Activated B cell treated with CpG ODN at 0.5 μM for 24 hours (primary cell): ENCODE results near the gene RC3H2. TPM values are rescaled to one million over a fixed set of nuclear protein-coding genes. Genes with fewer than 3 reads are reported as not detected.

ENCODE experiments used
- ATAC-seq: fragments of 200-7000 bp; cut with Tn5 transposase; one replicate; pipeline ENCODE4 v1.10.0; 2021; ENCODE audit warnings: low read depth, mild to moderate bottlenecking, moderate library complexity
- CTCF ChIA-PET: fragments of 350-600 bp; sonication (Branson Sonifier 250); formaldehyde crosslinking; loops from one replicate; lab custom pipeline; 2021; ENCODE audit warnings: antibody characterized with exemption; lab: Charles Lee
- POLR2A ChIA-PET: fragments of 350-600 bp; sonication (Branson Sonifier 250); formaldehyde crosslinking; loops from one replicate; lab custom pipeline; 2021; ENCODE audit warnings: antibody characterized with exemption; lab: Charles Lee
- DNase-seq: peaks from one replicate; pipeline ENCODE4 v3.0.0; 2022
- H3K27ac Mint-ChIP-seq: one replicate; pipeline ENCODE4 v1.8.0; 2020; ENCODE audit warnings: mixed read lengths
- H3K27me3 Mint-ChIP-seq: one replicate; pipeline ENCODE4 v1.8.0; 2021; ENCODE audit warnings: mixed read lengths
- H3K36me3 Mint-ChIP-seq: one replicate; pipeline ENCODE4 v1.8.0; 2021; ENCODE audit warnings: low read depth, mixed read lengths
- H3K4me1 Mint-ChIP-seq: one replicate; pipeline ENCODE4 v1.8.0; 2021; ENCODE audit warnings: mixed read lengths
- H3K4me3 Mint-ChIP-seq: one replicate; pipeline ENCODE4 v1.8.0; 2020; ENCODE audit warnings: mild to moderate bottlenecking, mixed read lengths
- H3K9me3 Mint-ChIP-seq: one replicate; pipeline ENCODE4 v1.8.0; 2020; ENCODE audit warnings: mixed read lengths
- intact Hi-C: fragments of 100-400 bp; cut with micrococcal nuclease; formaldehyde crosslinking; loops from one replicate; pipeline ENCODE4 v1.15.1; 2024
- total RNA-seq: library from RNA; stranded (reverse); gene quantifications from 2 replicates; pipeline ENCODE4 v1.2.3, GENCODE V29; 2022
- TF ChIP-seq, protein P1 (sequence below): fragments of 200-600 bp; IDR thresholded peaks from one replicate; pipeline ENCODE4 v1.8.0; 2022; ENCODE audit warnings: antibody characterized with exemption, mild to moderate bottlenecking

The RC3H2 gene
- total RNA-seq, 1 donor from 2014 or later = 62.7 TPM

DNA sequence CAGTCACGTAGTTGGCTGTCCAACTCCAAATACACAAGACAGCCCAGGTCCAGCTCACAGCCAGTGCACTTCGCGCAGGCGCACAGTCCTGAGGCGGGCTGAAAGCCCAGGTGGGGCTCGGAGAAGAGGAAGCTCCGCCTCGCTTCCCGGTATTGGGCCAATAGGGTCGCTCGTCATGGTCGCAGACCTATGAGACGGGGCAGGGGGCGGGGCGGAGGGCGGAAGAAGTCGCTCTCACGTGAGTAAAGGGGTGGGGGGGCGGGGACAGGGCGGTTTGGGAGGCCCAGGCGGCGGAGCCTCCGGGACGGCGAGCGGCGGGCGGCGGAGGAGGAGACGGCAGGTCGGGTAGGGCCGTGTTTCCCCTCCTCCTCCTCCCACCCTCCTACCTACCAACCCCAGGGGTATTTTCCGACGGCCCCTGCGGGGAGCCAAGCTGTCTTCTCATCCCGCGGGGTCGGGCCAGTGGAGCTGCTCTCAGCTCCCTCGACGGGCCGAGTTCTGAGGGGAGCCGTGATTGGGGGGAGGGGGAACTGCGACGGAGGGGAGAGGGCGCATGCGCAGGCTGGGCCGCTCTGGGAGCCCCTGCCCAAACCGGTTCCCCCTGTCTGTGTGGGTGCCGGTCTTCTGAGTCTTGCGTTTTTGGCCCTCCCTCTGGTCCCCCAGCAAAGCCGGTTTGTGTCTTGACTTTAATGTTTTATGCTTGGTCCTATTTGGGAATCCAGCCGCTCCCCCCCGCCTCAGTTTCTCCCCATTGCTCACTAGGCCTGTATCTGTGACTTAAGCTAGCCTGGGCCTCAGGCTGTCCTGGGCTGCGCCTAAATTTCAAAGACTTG lies 35.8 kb upstream of the RC3H2 start, which contains the start of gene RABGAP1:
Gene RABGAP1 (plus strand): TSS at position 272 of the 833 bp plus-strand sequence. CDS start 16,040 bp downstream, outside the sequence.
- TF ChIP-seq, protein P1, sequence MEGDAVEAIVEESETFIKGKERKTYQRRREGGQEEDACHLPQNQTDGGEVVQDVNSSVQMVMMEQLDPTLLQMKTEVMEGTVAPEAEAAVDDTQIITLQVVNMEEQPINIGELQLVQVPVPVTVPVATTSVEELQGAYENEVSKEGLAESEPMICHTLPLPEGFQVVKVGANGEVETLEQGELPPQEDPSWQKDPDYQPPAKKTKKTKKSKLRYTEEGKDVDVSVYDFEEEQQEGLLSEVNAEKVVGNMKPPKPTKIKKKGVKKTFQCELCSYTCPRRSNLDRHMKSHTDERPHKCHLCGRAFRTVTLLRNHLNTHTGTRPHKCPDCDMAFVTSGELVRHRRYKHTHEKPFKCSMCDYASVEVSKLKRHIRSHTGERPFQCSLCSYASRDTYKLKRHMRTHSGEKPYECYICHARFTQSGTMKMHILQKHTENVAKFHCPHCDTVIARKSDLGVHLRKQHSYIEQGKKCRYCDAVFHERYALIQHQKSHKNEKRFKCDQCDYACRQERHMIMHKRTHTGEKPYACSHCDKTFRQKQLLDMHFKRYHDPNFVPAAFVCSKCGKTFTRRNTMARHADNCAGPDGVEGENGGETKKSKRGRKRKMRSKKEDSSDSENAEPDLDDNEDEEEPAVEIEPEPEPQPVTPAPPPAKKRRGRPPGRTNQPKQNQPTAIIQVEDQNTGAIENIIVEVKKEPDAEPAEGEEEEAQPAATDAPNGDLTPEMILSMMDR = no peak
- CTCF ChIA-PET = interaction anchor here (0.7 to 1.7 kb wide), 2 partner anchors 9 to 28 kb away, joined by 3 to 7 read pairs; partner anchors contain the start of genes ZBTB26 and ZBTB6
- H3K36me3 Mint-ChIP-seq = peaks cover 33% of the 10 kb centered on the region

DNA sequence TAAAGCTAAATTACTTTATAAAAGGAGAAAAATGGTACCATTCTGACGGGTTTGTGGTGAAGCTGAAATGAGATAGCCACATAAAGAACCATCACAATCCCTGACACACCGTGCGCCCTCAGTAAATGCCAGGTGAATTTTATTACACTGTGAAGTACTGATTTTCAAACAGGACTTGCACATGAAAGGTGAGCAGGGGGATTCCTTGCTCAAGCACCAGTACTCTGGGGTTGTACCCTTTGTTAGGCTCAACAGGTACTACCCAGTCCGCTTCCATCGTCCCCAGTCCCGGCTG lies 35.2 kb upstream of the RC3H2 start:
- H3K9me3 Mint-ChIP-seq = no peaks in the 10 kb centered on the region
- ChIA-PET CTCF (interaction anchor here (1.7 kb wide), 1 partner anchor 28 kb away, joined by 7 read pairs; the partner anchor contains the start of gene ZBTB6), POLR2A (interaction anchor here (0.6 to 2.7 kb wide), 18 partner anchors 9 to 1322 kb away, joined by 3 to 73 read pairs (median 4); partner anchors contain the start of genes PDCL, RC3H2, ZBTB26 and ZBTB6)
- H3K4me1 Mint-ChIP-seq = peaks cover 23% of the 10 kb centered on the region
- DNase-seq = no peak
- peaks cover 27% of the 10 kb centered on the region for H3K36me3 Mint-ChIP-seq
- peak overlapping the region; percentile 93 for H3K4me3 Mint-ChIP-seq
- ATAC-seq = no peak
- peak overlapping the region; percentile 79 for H3K27ac Mint-ChIP-seq
- no peaks in the 10 kb centered on the region for H3K27me3 Mint-ChIP-seq
- TF ChIP-seq, protein P1 = no peak
- intact Hi-C loops = loop anchor here (1.0 kb wide), 3 partner anchors 9 to 35 kb away; partner anchors contain the start of genes RC3H2, ZBTB26 and ZBTB6

More for the DNA sequence above, 35.8 kb upstream of the RC3H2 start, which contains the start of gene RABGAP1:
- POLR2A ChIA-PET = interaction anchor here (0.5 to 2.7 kb wide), 20 partner anchors 10 to 1323 kb away, joined by 3 to 73 read pairs (median 4); partner anchors contain the start of genes PDCL, RC3H2, ZBTB26 and ZBTB6
- peak; percentile 98 for ATAC-seq
- intact Hi-C loops = loop anchor here (1.0 kb wide), 4 partner anchors 10 to 113 kb away; partner anchors contain the start of genes PDCL, RC3H2, ZBTB26 and ZBTB6
- peak within 1 kb of the TSS; percentile 93 for H3K4me3 Mint-ChIP-seq
- H3K9me3 Mint-ChIP-seq = no peaks in the 10 kb centered on the region
- DNase-seq = peak; percentile 89
- H3K4me1 Mint-ChIP-seq = peaks cover 28% of the 10 kb centered on the region
- no peaks in the 10 kb centered on the region for H3K27me3 Mint-ChIP-seq
- peak within 1 kb of the TSS; percentile 79 for H3K27ac Mint-ChIP-seq

DNA sequence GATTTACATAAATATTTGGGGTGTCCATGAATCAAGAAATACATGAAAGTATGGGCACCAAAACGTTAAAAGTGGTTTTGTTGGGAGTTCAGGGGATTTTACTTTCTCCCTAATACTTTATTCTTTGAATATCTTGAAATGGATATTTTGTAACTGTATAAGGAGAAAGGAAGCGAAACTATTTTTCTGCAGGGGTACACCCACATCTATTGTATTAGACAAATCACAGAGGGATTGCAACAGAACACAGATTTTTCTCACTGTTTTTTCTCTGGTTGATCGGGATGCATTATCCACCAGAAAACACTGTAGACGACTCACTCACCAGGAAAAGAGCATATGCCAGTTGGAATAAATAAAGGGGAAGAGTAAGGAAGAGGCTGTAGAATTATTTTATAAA lies 34.4 kb upstream of the RC3H2 start:
- H3K27ac Mint-ChIP-seq = no peak overlapping the region
- H3K4me3 Mint-ChIP-seq = no peak overlapping the region
- no peaks in the 10 kb centered on the region for H3K27me3 Mint-ChIP-seq
- ChIA-PET CTCF (no interaction called here), POLR2A (interaction anchor here (2.3 to 2.7 kb wide), 2 partner anchors 8 to 39 kb away, joined by 16 to 73 read pairs; partner anchors contain the start of gene ZBTB26)
- DNase-seq = no peak
- H3K4me1 Mint-ChIP-seq = peaks cover 23% of the 10 kb centered on the region
- no peak for ATAC-seq
- H3K9me3 Mint-ChIP-seq = no peaks in the 10 kb centered on the region
- peaks cover 24% of the 10 kb centered on the region for H3K36me3 Mint-ChIP-seq
- TF ChIP-seq, protein P1 = no peak
- intact Hi-C loops = no loop called here

DNA sequence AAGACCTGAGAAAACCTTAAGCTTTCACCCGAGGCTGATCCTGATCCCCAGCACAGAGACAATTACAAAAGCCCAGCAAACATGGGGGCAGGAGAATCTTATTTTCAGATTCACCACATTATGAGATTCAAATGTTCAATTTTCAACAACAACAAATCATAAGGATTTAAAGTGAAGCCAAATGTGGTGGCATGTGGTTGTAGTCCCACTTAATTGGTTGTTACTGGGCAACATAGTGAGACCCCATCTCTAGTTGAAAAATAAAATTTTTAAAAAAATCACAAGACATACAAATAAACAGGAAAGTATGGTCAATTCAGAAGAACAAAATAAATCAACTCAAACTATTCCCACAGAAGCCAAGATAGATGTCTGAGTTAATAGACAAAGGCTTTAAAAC lies 31.7 kb upstream of the RC3H2 start:
- TF ChIP-seq, protein P1 = no peak
- Mint-ChIP-seq H3K4me1 (peaks cover 30% of the 10 kb centered on the region), H3K4me3 (no peak overlapping the region), H3K27me3 (no peaks in the 10 kb centered on the region), H3K27ac (no peak overlapping the region), H3K9me3 (no peaks in the 10 kb centered on the region), H3K36me3 (peaks cover 22% of the 10 kb centered on the region)
- ChIA-PET POLR2A (interaction anchor here (0.8 kb wide), 1 partner anchor 24 kb away, joined by 3 read pairs; the partner anchor contains the start of gene ZBTB6), CTCF (no interaction called here)
- DNase-seq (no peak), ATAC-seq (no peak)
- intact Hi-C loops = no loop called here

DNA sequence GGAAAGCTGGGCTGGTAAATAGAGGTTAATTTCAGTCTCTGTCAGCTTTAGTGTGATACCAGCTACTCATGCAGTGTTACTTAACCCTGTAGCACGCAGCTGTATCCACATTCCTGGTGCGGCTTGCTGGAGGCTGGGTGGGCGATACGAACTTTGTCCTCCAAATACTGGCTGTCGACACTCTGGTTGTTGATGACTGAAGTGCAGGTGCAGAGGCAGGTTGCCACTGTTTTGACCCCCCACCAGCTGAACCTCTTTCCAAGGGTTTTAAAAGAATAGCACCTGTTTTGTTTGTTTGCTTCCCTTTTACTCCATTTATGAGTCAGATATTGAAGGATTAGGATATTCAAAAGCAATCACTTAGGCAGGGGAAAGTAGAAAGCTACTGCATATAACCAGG lies 31.3 kb upstream of the RC3H2 start:
- POLR2A ChIA-PET = interaction anchor here (0.8 kb wide), 1 partner anchor 23 kb away, joined by 3 read pairs; the partner anchor contains the start of gene ZBTB6
- TF ChIP-seq, protein P1 = no peak
- Mint-ChIP-seq H3K36me3 (peaks cover 22% of the 10 kb centered on the region), H3K4me3 (no peak overlapping the region), H3K9me3 (no peaks in the 10 kb centered on the region), H3K27ac (no peak overlapping the region), H3K4me1 (peaks cover 29% of the 10 kb centered on the region), H3K27me3 (no peaks in the 10 kb centered on the region)
- ATAC-seq = no peak
- CTCF ChIA-PET = no interaction called here
- DNase-seq = no peak
- intact Hi-C loops = no loop called here
